K562 (cell line): ENCODE results near the gene PRDX2.
A peak's percentile ranks its signal among the peaks of the same experiment; 100 is the strongest.

ENCODE experiments used
- BHLHE40 ChIP-seq: IDR thresholded peaks from 2 replicates; pipeline ENCODE4 v1.6.1; 2011; ENCODE audit warnings: low read length, improper control_type of control experiment
- CTCF ChIP-seq, 3 experiments: IDR thresholded peaks in 2 of 3; conservative IDR thresholded peaks in 1 of 3; 2 replicates each; pipeline ENCODE4 v1.5.1; 2011 to 2012; ENCODE audit warnings: low read length in 3 of 3, mild to moderate bottlenecking in 3 of 3, control low read depth in 2 of 3, improper control_type of control experiment in 1 of 3, inconsistent platforms in 1 of 3, low read depth in 1 of 3, mixed read lengths in 1 of 3, moderate library complexity in 1 of 3; ENCODE audit not compliant: insufficient read depth in 2 of 3
- POLR2A ChIP-seq: fragments of 450-650 bp; conservative IDR thresholded peaks from 2 replicates; pipeline ENCODE4 v1.6.1; 2016
- ZNF699 ChIP-seq: fragments of 250-450 bp; sonication (Bioruptor Pico); IDR thresholded peaks from 2 replicates; pipeline ENCODE4 v1.8.0; 2021; ENCODE audit warnings: mild to moderate bottlenecking, moderate library complexity; ENCODE audit not compliant: insufficient replicate concordance
- TF ChIP-seq, protein P1 (sequence below), 2 experiments: fragments of 250-450 bp in 1 of 2; fragments of 450-650 bp in 1 of 2; sonication (Bioruptor Pico) in 1 of 2; IDR thresholded peaks; 2 replicates each; pipeline versions ENCODE4 v1.6.1 to v1.8.0; 2016 to 2021; ENCODE audit warnings: mild to moderate bottlenecking in 2 of 2, moderate library complexity in 2 of 2, missing compliant biosample characterization in 1 of 2, missing genetic modification characterization in 1 of 2
- TF ChIP-seq, protein P2 (sequence below): sonication (generic); formaldehyde crosslinking; IDR thresholded peaks from 2 replicates; pipeline ENCODE4 v1.8.1; 2023; ENCODE audit warnings: mild to moderate bottlenecking, missing genetic modification reagents

DNA sequence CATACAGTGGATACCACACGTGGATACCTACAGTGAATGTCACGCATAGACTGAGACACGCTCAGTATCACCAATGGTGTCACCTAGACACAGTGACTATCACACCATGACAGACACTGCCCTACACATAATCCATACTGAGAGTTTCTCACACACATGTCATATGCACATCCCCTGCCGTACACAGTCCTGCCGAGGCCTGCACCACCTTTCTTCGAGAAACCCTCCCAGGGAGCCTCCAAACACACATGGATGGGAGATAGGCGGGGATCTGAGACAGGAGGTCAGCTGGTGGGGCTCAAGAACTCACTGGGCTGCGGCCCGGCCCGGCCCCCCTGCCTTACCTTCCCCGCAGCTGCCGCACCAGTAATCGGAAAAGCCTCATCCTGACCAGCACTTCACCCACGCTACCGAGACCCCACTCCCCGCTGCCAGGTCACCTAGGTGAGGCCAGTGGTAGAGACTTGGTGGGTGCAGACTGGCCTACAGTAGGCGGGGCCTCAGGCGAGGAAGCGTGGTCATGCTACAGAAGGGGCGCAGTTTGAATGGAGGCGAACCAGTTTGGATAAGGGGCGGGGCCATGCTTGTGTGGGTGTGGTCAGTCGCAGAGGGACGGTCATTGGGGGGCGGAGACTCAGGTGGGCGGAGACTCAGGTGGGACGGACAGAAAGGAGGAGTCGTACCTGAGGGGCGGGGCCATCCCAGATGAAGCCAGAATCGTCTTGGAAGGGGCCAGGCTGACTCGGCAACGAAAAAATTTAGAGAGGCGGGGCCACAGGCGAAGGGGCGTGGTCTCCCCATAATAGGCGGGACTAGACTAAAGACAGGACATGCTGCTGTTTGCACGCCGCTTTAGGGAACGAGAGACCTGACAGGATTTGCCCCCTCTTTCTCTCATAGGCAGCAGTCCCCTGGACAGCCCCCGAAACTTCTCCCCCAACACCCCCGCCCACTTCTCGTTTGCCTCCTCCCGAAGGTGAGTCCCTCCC lies 38.8 kb upstream of the PRDX2 start:
- TF ChIP-seq, protein P1, sequence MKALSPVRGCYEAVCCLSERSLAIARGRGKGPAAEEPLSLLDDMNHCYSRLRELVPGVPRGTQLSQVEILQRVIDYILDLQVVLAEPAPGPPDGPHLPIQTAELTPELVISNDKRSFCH (CRISPR knock-in tag; IDR thresholded peaks at IDR 0.05): no peak
- TF ChIP-seq, protein P1 (tag; IDR thresholded peaks at IDR 0.05): no peak
- TF ChIP-seq BHLHE40 (no peak), CTCF (IDR thresholded peaks at IDR 0.05 in 2 of 3, conservative IDR thresholded peaks at IDR 0.05 in 1 of 3; ENCODE audit: insufficient read depth in 2 of 3, low read depth in 1 of 3, low read length in 3 of 3) (0 out of 6 replicates have a peak, but pooled peaks of 2 of the 3 experiments have one; percentile 1 to 5), POLR2A (no peak), ZNF699 (no peak)
- TF ChIP-seq, protein P2, sequence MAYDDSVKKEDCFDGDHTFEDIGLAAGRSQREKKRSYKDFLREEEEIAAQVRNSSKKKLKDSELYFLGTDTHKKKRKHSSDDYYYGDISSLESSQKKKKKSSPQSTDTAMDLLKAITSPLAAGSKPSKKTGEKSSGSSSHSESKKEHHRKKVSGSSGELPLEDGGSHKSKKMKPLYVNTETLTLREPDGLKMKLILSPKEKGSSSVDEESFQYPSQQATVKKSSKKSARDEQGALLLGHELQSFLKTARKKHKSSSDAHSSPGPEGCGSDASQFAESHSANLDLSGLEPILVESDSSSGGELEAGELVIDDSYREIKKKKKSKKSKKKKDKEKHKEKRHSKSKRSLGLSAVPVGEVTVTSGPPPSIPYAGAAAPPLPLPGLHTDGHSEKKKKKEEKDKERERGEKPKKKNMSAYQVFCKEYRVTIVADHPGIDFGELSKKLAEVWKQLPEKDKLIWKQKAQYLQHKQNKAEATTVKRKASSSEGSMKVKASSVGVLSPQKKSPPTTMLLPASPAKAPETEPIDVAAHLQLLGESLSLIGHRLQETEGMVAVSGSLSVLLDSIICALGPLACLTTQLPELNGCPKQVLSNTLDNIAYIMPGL (CRISPR knock-in tag): no peak
